Activated CD8-positive, alpha-beta memory T cell treated with anti-CD3 and anti-CD28 coated beads, Interleukin-2, amount 50 U/mL, for 48 hours (primary cell): Measurements from ENCODE around the gene GID4.

ENCODE experiments used
- DNase-seq: peaks from one replicate; pipeline ENCODE4 v3.0.0-alpha.2; 2020

Gene GID4

DNA sequence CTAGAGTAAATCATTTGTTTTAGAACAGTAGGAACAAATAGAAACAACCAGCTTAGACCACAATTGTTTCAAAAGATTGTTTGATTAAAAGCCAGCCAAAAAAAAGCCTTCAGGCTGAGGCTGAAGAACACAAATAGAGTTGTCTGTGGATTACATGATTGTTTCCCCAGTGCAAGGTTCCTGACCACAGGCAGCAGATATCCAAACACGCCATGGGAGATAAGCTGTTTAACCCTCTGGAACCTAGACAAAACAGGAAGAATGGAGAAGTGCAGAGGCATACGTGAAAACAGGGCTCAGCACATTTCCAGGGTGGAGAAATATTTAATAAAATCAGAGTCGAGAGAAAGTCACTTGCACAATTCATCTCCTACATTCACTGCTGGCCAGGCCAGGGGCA is 21.2 kb upstream of the GID4 start:
- DNase-seq = no peak

- DNase-seq = no peak
Measured at GRCh38 chr17:18018411-18018921, 20.7 kb upstream of the GID4 start.

GRCh38 chr17:18019838-18020154 is 19.4 kb upstream of the GID4 start:
- no peak for DNase-seq

DNA sequence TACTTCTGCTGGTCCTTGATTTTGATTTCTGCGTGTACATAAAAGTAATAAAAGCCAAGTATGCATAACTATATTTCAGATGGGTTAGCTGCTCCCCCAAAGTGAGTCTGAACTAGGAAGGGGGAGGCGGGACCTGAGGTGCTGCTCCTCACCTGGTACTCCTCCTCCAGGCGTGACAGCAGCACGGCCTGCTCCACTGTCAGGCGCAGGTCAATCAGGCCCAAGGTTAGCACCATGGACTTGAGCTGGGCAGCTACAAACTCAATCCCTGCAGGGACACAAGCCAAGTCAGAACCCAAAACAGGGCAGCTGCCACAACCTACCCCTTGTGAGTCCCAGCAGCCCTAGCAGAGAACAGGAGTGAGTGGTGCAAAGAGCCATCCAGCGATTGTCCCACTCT is 18.2 kb upstream of the GID4 start:
- DNase-seq = no peak

GRCh38 chr17:18021372-18021771 is 17.8 kb upstream of the GID4 start:
- DNase-seq = no peak

DNA sequence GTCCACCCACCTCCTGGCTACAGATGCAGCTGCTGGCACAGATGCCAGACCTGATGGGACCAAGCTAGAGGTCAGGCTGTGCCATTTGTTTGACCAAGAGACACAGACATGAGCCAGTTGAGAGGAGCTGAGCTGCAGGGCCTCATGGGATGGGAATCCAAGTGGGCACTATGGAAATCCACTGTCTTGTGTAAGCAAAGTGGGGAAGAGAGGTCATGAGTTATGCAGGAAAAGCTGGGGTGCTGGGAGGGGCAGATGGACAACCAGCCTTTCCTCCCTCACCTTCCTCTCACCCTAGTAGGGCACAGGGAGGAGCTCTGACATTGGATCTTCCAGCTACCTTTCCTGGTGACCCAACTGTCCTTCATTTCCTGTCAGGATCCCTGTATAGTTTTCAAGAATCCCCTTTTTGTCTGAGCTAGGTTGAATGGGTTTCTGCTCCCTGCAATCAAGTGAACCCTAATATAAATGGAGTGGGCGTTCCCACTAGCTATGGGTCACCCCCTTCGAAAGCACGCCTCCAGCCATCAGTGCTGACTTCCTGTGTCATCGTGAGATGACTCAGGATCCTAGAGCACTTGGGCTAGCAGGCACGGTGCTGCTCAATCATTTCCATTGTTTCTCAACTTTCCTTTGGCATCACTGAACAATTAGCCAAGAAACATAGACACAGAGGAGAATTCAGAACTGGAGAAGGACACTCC is 13.8 kb upstream of the GID4 start:
- DNase-seq = no peak

- DNase-seq = no peak
Measured at GRCh38 chr17:18025945-18026776, 13.0 kb upstream of the GID4 start.

DNA sequence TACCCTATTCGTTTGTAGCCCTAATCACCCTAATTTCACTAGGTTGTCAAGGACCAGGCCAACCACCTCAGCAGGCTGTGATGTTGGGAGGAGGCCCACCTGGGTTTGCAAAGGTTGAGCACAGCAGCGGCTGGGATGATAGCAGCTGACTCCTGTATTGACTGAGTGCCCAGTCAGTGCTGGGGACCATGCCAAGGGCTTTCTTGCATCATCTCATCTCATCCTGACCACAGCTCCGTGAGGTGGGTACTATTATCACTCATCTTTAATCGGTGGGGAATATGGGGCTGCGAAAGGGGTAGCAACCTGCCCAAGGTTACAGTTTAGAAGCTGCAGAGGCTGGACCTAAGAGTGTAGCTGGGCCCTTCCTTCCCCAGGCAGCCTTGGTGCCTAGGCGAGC is 11.9 kb upstream of the GID4 start:
- no peak for DNase-seq

DNA sequence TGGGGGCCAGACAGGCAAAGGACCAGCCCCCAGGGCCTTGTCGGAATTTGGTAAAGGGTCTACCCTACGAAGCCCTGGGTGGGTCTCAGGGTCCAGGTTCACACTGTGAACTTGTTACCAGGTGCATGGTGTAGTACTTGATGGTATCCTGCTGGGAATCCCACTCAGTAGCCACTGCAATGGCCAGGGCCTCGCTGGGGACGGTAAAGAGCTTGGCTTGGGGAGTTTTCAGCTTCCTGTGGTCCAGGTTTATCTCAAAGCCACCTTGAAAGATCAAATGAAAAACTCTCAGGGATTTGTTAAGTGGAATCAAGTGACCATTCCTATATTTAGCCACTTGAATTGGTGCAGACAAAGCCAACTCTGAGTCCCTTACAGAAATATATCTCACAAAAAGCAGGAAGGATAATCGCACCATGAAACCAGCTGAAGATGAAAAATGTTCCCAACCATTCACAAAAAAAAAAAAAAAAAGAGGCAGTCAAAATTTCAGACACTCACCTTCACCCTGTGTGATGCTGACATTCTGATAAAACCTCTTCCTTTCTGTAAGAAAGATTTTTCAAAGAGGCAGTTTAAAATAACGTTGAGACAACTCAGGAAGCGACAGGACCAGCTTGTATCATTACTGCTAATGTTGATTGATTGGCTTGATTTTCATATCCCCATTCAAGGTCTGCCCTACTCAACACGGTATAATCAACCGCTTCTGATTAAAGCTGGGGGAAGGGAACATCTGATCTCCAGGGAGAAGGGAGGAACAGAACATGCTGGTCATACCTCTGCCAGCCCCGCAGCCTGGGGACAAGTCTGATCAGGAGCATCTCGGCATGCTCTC is 10.9 kb upstream of the GID4 start:
- DNase-seq = no peak

DNA sequence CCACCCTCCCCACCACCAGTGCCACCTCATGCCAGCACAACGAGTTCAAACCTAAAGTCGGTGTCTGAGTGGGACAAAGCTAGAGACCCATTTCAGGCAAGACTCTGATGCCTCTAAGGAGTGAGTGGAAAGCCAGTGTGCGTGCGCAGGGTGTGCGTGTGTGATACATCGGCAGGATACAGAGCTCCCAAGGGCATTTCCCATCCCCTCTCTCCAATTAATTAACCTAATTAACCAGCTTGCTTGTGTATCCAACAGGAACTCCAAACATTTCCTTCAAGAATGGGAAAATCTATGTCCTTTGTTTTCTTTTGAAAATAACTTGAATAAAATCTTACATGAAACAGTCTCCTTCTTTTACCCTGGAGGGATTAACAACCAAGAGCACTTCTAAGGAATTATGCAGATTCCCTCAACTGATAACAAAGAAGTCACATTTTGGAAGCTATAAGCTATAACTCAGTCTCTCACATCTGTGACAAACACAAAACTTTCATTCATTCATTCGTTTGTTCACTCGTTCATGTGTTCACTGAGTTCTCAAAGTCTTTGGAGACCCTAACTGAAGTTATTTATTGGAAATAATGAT is 10.2 kb upstream of the GID4 start:
- DNase-seq = no peak

DNA sequence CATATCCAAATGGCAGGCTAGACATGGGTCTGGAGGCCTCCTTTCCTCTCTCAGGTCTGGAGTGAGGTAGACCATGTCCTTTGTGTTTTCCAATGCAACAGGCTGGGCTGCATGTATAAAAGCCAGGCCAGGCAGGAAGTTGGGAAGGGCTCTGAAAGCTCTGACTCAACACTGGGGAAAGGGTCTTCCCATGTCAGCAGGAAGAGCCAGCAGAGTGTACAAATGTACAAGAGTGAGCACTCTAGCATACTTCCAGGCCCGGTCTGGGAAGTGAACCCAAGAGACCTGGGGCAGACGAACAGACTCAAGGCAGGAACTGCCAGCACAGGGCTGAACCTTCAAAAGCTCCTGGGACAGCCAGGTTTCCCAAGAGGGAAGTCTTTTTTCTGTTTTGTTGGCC is 7.3 kb upstream of the GID4 start:
- DNase-seq = no peak

DNA sequence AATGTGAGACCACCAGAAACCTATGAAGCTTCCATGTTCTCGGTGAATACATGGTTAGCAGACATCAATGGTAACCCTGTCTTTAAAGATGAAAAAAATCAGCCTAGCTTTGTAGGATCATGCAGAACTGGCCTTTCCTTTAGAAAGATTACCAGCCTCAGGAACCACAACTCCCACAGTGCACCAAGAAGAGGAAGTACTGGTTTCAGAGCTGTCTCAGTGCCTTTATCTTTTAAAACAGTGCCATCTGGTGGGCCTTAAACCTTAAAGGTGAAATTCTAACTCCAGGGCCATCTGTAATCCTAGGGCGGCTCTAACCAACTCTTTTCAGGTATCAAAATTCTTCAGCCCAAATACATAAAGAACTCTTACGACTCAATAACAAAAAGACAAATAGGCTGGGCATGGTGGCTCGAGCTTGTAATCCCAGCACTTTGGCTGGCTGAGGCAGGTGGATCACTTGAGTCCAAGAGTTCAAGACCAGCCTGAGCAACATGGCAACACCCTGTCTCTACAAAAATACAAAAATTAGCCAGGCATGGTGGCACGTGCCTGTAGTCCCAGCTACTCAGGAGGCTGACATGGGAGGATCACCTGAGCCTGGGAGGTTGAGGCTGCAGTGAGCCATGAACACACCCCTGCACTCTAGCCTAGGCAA is 5.6 kb upstream of the GID4 start:
- DNase-seq = no peak

GRCh38 chr17:18035704-18036103 is 3.5 kb upstream of the GID4 start:
- no peak for DNase-seq

GRCh38 chr17:18037486-18037885 is 1.7 kb upstream of the GID4 start:
- no peak for DNase-seq

GRCh38 chr17:18038149-18038850 is 908 bp upstream of the GID4 start:
- DNase-seq = peak; percentile 69

DNA sequence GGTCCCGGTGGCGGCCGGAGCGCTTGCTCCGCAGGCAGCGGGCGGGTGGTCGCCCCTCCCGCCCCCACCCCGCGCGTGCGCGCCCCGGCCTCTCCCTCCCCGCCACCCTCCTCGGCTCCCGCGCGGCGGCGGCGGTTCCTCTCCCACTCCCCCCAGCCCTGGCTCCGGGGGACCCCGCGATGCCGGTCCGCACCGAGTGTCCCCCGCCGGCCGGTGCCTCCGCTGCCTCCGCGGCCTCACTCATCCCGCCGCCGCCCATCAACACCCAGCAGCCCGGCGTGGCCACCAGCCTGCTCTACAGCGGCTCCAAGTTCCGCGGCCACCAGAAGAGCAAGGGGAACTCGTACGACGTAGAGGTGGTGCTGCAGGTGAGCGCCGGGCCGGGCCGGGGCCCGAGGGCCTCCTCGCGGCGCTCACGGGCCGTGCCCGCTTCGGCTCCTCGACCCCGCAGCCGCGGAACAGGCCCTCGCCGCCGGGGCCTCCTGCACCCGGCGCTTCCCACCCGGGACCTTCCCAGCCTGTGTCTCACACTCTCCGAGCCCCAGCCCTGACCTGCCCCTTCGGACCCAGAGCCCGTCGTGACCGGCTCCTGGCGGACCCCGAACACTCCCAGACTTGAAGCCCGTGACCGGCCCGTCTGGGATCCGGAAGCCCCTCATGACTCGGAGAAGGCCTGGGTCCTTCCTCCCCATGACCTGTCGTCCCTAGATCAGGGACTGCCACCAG is 490 bp downstream of the GID4 start:
- peak; percentile 75 for DNase-seq

- DNase-seq = no peak
Measured at GRCh38 chr17:18040261-18040858, 1.2 kb downstream of the GID4 start.

DNA sequence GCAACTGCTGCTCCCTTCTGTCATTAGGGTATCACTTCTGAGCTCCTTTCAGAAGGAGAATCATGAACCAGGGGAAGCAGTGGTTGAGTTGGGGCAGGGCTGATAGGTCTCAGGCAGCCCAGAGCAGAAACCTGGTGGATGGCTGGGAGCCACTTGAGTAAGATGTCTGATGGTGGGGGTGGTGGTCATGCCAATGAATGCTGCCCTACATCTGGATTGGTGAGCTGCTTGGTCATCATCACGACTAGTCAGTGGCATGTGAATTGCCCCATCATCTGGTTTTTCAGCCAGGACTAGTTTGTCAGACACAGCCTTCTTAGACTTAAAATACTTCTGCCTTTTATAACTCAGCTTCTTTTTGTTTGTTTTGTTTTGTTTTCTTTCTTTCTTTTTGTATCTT is 2.6 kb downstream of the GID4 start:
- no peak for DNase-seq

DNA sequence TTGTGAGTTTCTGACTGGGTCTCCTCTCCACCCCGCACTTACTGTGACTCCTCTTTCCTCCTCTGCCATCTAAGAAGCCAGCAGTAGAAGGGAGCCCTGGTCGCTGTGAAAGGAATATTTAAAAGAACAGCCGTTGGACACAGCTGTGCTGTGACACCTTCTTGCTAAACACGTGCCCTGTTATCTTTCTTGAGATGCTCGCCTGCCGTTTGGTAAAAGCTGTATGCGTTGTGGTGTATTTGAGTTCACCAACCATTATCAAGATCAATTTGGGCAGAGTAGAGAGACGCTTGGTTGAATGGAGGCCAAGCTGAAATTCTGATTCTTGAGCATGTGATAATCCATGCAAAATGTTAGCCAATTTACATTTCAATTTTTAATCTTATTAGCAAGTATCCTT is 3.8 kb downstream of the GID4 start:
- no peak for DNase-seq

- DNase-seq = no peak
Measured at GRCh38 chr17:18043491-18043890, 4.3 kb downstream of the GID4 start.

DNA sequence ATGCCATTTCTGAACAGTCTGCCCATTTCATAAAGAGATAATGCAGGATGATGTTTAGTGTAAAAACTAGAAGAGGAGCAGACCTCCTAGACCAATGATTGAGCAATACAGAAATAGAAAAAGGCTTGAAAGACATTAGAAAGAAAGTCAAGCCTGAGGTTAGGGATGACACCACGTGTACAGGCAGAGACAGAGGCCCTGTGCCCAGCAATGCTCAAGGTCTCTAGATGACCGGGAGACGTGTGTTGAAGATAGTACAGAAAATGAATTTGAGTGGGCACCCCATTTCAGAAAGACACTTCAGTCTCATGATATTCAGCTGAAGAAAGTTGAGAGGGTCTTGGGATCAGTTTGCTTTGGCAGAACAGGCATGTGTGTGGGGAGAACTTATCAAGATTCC is 5.4 kb downstream of the GID4 start:
- DNase-seq = no peak
